GM19023 (cell line): ENCODE data around the gene HM13.
A peak's percentile ranks its signal among the peaks of the same experiment; 100 is the strongest.
"Not testable (repeated sequence)": the region's sequence is repeated elsewhere in the genome, so short reads cannot be mapped to it uniquely, and the experiment has no call there.

ENCODE experiments used
- ATAC-seq: cut with Tn5 transposase; IDR thresholded peaks from one replicate; pipeline ENCODE4 v1.9.1; 2021; ENCODE audit warnings: mild to moderate bottlenecking, moderate library complexity; ENCODE audit not compliant: unreplicated experiment

HM13 gene

DNA sequence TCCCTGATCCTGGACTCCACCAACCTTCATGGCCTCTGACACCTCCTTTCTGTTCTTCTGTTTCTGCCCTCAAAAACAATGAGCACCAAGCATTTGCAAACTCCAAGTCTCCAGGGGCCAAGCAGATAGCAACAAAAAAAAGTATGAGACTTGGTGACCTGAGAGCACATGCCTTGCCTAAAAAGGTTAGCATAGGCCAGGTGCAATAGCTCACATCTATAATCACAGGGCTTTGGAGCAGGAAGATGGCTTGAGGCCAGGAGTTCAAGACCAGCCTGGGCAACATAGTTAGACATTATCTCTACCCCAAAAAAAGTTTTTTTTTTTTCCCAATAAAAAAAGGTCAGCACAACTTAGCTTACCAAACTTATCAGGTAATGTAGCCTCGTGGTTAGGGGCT lies 13.7 kb upstream of the HM13 start:
- ATAC-seq, result no peak

DNA sequence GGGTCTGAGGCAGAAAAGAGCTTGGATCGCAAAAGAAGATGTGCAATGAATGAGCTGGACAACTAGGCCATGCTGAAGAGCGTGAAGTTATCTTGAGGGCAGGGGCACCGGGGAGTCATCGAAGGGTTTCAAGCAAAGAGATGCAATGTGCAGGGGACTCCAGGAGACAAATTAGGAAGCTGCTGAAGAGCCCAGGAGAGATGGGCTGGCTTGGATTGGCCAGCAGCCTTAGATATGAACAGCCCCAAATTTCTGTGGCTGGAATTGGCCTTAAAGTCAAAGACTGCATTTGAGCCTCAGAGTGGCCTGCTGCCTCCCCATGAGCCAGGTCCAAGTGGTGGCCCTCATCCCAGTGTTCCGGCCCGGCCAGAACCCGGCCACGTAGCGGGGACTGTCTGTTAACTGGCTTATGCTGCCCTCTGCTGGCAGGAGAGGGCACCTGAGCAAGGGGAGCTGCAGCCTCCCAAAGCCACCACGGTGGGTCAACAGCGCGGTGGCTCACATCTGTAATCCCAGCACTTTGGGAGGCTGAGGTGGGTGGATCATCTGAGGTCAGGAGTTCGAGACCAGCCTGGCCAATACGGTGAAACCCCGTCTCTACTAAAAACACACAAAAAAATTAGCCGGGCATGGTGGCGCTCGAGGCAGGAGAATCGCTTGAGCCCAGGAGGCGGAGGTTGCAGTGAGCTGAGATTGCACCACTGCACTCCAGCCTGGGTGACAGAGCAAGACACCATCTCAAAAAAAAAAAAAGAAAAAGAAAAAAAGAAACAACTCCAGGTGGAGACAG lies 11.2 kb upstream of the HM13 start:
- peak; percentile 97 for ATAC-seq

DNA sequence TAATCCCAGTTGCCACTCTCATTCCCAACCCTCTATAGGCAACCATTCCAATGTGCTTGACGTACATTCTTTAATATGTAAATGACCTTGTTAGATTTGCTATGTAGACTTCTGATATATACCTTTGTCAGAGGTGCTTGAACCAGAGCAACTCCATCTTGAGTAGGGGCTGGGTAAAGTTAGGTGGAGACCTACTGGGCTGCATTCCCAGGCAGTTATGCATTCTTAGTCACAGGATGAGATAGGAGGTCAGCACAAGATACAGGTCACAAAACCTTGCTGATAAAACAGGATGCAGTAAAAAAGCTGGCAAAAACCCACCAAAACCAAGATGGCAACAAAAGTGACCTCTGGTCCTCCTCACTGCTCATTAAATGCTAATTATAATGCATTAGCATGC lies 8.3 kb upstream of the HM13 start:
- no peak for ATAC-seq

DNA sequence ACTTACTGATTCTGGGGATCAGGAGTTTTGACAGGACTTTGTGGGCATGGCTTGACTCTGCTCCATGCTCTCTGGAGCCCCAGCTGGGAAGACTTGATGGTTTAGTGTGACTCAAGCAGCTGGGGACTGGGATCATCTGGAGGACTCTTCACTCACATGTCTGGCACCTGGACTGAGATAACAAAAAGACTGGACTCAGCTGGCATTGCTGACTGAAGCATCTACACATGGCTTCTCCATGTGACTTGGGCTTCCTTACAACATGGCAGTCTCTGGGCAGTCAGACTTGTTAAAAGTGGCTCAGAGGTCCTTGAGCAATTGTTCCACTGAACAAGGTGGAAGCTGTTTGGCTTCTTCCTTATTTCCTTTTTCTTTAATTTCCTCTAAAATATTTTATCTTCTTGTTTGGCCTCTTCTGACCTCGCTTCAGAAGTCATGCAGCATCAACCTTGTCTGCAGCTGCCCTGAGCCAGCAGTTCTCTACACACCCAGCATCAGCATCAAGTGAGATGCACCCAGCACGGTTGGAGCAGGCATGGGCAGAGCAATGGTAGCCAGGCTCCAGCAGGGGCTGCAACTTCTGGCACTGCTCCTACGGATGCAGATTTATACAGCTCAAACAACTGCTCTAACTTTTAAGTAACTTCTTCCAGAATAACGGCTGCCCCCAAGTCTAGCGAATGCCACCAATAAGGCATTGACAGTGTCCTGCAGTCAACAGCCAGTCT lies 5.6 kb upstream of the HM13 start:
- no peak for ATAC-seq

DNA sequence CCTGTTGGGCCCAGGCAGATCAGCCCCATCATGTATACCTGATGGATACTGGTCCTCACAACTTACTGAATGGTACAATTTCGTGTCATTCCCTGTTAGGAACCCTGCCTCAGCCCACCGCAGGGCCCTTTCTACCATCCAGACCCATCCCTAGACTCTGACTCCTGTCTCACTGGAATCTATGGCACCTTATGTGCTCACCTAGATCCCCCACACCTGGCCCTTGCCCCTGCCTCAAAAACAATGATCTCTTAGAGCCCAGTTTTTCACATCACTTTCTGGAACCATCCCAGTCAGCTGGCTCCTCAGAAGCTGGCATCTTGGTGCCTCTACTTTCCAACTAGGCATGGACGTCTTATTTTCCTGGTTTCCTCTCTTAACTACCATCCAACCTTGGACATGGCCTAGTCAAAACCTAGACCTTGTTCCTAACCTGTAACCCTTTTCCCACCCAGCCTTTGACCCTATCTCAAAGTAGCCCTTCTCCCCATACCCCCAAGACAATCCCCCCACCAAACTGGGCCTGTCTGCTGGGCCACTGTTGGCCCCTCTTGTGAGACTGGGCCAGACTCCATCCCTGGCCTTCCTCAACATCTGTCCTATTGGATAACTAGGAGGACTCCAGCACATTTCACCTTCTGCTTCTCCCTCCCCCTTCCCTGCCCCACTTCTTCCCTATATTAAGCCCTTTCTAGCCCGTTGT lies 981 bp downstream of the HM13 start:
- ATAC-seq, result no peak

DNA sequence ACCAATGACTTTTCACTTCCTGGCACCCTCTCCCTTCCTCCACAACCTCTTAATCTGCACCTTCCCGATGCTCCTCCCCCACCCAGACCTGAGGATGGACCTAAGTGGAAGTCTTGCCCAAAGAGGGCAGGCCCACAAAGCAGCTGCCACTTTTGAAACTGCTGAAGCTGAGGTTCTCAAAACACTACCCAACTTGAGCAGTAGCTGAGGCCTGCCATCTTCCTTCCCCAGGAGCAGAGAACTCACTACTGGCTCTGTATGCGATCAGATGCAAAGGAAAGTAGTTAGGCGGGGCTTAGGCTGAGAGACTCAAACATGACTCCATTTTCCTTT lies 1.5 kb downstream of the HM13 start:
- ATAC-seq, result no peak

DNA sequence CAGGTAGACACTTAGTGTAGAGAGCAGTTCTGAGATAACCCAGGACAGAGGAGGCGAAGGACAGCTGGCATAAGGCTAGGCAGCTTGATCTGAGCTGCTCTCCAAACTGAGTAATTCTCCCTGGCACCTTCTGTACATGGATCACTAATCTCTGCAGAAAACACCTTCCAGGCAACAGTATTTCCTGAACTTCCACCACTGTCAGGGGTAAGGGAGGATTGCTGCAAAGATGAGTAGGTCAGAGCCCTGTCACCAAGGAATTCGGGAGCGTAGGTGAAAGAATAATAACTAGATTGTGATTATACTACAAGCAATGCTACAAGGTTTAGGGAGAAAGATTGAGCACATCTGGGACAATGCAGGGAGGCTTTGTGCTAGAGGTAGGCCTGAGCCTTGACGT lies 1.9 kb downstream of the HM13 start:
- ATAC-seq, result no peak

DNA sequence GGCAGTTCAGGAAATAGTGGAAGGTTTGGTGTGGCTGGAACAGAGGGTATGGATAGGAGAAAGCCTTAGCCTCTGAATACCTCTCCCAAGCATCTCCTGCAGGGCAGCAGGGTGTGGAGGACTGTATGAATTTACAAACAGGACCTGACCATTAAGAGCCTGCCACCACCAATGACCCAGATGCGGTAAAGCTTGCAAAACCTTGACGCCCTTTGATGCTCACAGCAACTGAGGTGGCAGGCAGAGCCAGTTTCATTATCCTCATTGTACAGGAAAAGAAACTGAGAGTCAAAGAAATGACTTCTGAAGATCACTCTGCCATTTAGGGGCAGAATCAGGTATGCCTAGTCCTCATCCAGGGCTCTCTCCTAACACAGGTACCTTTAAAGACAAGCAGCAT lies 2.4 kb downstream of the HM13 start:
- no peak for ATAC-seq

DNA sequence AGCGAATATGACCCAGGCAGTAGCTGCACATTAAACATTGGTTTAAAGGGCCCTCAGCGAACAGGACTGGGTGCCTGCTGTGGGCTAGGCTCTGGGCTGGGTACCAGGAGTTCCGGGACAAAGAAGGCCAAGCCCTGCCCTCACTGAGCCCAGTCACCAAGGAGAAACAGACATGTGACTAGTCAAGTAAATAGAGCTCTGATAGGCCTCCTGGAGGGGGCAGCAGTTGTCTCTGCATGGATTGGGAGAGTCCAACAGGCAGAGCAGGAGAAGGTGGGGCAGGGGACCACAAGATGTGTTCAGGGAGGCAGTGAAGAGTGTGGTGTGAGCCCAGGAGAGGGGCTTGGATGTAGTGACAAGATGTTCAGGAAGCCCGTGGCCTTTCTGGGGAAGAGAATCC lies 3.1 kb downstream of the HM13 start:
- no peak for ATAC-seq

DNA sequence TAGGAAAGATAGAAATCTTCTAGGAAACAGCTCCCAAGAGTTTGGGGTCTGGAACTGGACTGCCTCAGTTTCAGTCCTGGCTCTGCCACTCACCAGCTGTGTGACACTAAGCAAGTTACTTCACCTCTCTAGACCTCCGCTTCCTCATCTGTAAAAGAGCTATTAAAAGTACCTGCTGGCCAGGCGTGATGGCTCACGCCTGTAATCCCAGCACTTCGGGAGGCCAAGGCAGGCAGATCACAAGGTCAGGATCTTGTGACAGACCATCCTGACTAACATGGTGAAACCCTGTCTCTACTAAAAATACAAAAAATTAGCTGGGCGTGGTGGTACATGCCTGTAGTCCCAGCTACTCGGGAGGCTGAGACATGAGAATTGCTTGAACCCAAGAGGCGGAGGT lies 7.0 kb downstream of the HM13 start:
- ATAC-seq, result not testable (repeated sequence)

DNA sequence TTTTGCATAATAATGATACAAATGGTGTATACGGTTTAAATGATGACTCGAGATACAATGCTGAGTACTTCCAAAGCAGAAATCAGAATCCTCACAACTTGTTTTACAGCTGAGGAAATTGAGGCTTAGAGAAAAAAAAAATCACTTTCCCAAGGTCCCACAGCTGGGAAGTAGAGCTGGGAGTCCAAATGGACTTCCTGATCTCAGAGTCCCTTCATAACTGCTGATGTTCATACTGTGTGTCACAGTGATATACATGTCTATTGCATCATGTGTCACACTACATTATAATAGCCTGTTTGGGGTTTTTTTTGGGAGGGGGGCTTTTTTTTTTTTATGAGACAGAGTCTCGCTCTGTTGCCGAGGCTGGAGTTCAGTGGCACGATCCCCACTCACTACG lies 8.5 kb downstream of the HM13 start:
- ATAC-seq, result no peak

DNA sequence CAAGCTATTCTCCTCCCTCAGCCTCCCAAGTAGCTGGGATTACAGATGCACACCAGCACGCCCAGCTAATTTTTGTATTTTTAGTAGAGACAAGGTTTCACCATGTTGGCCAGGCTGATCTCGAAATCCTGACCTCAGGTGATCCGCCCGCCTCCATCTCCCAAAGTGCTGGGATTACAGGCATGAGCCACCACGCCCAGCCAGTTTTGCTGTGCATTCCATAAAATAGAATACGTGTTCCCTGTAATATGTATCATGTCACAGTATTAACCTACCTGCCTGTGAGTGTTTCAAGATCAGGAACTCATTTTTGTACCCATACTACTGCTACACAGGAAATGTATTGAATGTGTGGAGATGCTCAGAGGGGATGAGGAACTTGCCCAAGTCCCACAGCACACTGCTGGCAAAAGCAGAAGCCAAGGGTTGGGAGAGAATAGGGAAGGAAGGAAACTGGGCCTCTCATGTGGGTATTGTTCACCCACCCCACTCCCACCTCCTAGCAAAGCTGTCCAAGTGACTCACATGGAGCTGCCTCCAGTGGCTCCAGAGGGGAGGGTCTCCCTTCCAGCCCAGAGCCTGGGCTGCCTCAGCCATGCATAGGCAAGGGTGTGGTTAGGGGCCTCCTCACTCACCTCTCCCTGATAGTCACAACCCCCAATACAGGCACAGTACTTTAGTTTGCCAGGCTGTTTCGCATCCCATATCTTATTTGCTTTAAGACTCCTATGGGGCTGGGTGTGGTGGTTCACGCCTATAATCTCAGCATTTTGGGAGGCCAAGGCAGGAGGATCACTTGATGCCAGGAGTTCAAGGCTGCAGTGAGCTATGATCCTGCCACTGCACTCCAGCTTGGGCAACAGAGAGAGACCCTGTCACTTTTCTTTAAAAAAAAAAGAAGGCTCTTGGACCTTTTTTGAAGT lies 9.4 kb downstream of the HM13 start:
- ATAC-seq, result no peak

DNA sequence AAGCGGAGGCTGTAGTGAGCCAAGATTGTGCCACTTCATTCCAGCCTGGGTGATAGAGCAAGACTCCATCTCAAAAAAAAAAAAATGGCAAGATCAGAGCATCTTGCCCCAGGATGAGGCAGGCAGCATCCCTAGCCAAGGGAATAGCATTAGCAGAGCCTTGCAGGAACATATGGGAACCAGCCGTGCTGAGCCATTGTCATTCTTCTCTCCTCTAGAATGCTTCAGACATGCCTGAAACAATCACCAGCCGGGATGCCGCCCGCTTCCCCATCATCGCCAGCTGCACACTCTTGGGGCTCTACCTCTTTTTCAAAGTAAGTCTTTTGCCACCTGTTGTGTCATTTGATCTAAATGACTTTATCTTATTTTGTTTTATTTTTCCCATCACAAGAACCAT lies 13.0 kb downstream of the HM13 start:
- ATAC-seq, result no peak

DNA sequence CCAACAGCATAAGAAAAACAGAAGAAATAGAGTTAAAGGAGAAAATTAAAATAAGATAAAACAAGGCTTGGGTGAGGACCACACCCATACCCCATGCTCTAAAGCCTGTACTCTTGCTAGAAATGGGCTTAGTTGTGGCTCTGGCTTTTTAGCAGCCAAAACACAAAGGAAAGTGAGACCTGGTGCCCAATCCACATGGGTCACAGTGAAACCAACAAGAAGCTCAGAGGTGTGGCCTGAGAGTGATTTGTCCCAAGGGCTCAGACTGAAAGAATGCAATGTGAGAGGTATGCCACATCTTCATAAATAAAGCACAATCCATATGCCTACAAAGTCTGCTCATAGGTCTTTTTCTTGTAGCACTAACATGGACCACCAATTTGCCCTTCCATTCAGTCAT lies 21.1 kb downstream of the HM13 start:
- no peak for ATAC-seq

DNA sequence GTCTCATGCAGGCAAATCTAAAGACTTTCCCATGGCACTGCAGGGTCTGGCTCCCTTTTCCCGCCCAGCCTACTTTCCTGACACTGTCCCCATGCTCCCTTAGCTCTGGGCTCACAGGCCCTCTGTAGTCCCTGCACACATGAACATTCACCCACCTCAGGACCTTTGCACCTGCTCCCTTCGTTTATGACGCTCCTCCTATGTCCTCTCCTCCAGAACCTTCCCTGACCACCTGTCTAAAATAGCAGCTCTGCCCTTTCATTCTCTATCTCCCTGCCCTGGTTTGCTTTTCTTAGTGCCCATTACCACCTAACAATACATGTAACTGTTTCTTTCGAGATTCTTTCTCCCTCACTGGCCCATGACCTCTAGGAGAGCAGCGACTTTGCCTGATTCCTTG lies 22.3 kb downstream of the HM13 start:
- no peak for ATAC-seq

DNA sequence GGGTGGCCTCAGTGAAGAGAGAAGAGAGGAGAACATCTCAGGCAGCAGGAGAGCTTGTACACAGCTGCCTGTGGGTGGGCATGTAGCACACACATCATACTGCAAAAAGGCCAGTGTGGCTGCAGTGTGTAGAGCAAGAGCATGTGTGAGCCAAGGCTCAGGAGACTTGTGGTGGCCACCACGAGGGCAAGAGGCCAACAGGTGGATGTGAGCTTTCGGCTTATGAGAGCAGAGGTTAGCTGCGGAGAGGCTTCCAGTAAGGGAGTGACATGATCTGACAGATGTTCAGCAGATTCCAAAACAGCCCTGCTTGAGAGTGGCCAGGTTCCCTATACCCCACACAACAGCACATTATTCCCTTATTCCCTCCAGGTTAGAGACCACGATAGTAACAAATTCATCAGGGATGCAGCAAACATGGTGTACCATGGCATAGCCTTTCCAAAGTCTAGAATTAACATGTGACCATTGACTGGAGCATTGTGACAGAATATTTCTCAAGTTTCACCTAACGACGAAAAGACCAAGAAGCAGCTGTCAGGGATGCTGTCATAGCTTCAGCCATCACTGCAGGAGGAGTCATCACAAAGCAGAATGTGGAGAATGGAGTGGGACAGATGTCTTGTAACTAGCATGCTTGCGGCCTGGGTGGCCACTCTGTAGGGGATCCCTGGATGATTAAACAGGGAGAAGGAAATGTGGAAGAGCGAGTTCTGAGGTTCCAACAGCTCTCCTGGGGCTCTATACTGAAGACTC lies 23.1 kb downstream of the HM13 start:
- no peak for ATAC-seq

DNA sequence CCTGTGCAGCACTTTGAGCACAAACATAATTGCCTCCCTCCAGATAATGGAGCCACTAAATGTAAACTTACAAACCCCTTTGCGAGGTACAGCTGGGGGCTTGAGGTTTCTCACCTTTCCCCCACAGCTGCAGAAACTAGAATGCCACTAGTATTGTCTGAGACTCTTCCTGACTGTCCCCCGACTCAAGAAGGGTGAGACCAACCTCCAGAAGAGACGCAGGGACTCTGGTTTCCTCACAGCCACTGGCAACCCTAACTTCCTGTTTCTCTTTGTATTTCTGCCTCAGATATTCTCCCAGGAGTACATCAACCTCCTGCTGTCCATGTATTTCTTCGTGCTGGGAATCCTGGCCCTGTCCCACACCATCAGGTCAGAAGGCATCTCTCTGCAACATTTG lies 23.6 kb downstream of the HM13 start:
- ATAC-seq, result no peak

DNA sequence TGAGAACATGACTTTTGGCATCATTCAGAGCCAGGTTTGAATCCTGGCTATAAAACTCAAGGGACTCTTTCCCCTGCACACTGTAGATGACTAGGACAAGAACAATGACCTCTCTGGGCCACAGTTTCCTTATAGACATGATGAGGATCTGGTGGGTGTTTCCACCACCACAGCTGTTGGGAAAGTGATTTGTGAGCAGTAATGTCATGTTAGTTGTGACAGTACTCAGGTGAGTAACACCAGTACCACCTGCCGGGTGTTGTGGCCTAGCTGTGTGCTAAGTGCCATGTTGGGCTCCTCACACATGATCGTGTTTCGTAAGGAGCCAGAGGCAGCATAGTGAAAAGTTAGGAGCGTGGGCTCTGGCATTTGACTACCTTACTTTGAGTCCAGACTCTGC lies 24.1 kb downstream of the HM13 start:
- no peak for ATAC-seq

DNA sequence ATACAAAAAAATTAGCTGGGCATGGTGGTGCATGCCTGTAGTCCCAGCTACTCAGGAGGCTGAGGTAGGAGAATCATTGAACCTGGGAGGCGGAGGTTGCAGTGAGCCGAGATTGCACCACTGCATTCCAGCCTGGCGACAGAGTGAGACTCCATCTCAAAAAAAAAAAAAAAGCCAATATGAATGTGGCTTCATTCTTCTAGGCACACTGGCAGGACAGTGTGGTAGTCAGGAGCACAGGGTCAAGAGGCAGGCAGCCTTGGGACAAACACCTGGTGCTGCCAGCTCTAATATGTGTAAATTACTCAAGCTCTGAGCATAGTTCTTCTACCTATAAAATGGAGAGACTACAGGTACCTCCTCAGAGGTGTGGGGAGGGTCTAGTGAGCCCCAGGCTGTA lies 25.4 kb downstream of the HM13 start:
- not testable (repeated sequence) for ATAC-seq

DNA sequence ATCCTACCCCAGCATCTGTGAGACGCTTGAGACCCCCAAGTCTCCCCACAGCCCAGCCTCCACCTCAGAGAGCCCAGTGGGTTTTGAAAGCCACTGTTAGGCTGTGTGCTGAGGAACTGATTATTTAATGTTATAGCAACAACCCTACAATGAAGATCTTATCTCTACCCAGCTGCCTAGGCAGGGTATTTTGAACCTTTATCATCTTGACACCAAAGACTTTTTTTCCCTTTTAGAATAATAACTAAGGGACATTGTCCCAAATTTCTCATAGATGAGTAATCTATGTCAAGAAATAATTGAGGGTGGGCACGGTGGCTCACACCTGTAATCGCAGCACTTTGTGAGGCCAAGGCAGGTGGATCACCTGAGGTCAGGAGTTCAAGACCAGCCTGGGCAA lies 26.2 kb downstream of the HM13 start:
- ATAC-seq, result no peak
